HCT116 (cell line): Measurements from ENCODE around the gene CTNNA1. TPM values are rescaled to one million over a fixed set of nuclear protein-coding genes. Genes with fewer than 3 reads are reported as not detected.

Source experiments
- ATAC-seq: fragments of 200-7000 bp; cut with Tn5 transposase; 2 replicates; pipeline ENCODE4 v1.9.1; 2020; ENCODE audit warnings: mild to moderate bottlenecking, moderate library complexity
- BruUV-seq: library from RNA; stranded (reverse); fragments of 400-500 nt; replicated peaks from 2 replicates; lab custom pipeline; 2021; lab: Mats Ljungman, UMichigan
- CTCF ChIA-PET: fragments of 300-600 bp; sonication (Branson Sonifier 250); formaldehyde crosslinking; loops from one replicate; lab custom pipeline; 2021; ENCODE audit warnings: antibody characterized with exemption; lab: Charles Lee
- POLR2A ChIA-PET: fragments of 300-600, 350-600 bp; sonication (Branson Sonifier 250); formaldehyde crosslinking; loops from one replicate; lab custom pipeline; 2021; ENCODE audit warnings: antibody characterized with exemption; lab: Charles Lee
- RAD21 ChIA-PET, 2 experiments: fragments of 300-600 bp; sonication (Branson Sonifier 250); formaldehyde crosslinking; loops; one replicate each; lab custom pipeline; 2023; ENCODE audit warnings: low total read pairs in 2 of 2; ENCODE audit not compliant: uncharacterized antibody in 2 of 2, unreplicated experiment in 2 of 2, low non-redundant PET in 1 of 2; lab: Charles Lee
- DNase-seq: peaks from one replicate; pipeline ENCODE4 v3.0.0-alpha.2; 2010; ENCODE audit warnings: low read depth, low spot score
- H2AFZ ChIP-seq: fragments of 200-600 bp; shearing (Covaris generic), sonication (generic); 2 replicates; pipeline ENCODE4 v1.6.1; 2017; ENCODE audit warnings: low read depth, mixed run types, mixed read lengths, antibody characterized with exemption, low read length; ENCODE audit not compliant: poor library complexity, severe bottlenecking
- H3K27ac ChIP-seq: 2 replicates; pipeline ENCODE4 v1.5.1; 2012; ENCODE audit warnings: low read depth, low read length
- H3K27me3 ChIP-seq: fragments of 200-600 bp; sonication (generic); 2 replicates; pipeline ENCODE4 v1.6.1; 2016; ENCODE audit warnings: mixed run types, low read length, mixed read lengths; ENCODE audit not compliant: insufficient read depth
- H3K36me3 ChIP-seq, 2 experiments: fragments of 200-500 bp in 1 of 2; fragments of 200-600 bp in 1 of 2; sonication (Bioruptor generic) in 1 of 2; sonication (generic) in 1 of 2; 2 replicates each; pipeline versions ENCODE4 v1.5.1 to v1.6.1; 2014 to 2016; ENCODE audit warnings: low read length in 2 of 2, inconsistent platforms in 1 of 2, mixed read lengths in 1 of 2, mixed run types in 1 of 2; ENCODE audit not compliant: insufficient read depth in 2 of 2, control insufficient read depth in 1 of 2
- H3K4me1 ChIP-seq, 2 experiments: fragments of 200-600 bp in 1 of 2; sonication (generic) in 1 of 2; 2 replicates each; pipeline versions ENCODE4 v1.5.1 to v1.6.1; 2012 to 2017; ENCODE audit warnings: low read length in 2 of 2, inconsistent platforms in 1 of 2, mild to moderate bottlenecking in 1 of 2, mixed read lengths in 1 of 2, mixed run types in 1 of 2, moderate library complexity in 1 of 2; ENCODE audit not compliant: insufficient read depth in 2 of 2, control insufficient read depth in 1 of 2
- H3K4me2 ChIP-seq: fragments of 200-600 bp; sonication (generic); 2 replicates; pipeline ENCODE4 v1.6.1; 2017; ENCODE audit warnings: mixed run types, low read length, mixed read lengths
- H3K4me3 ChIP-seq, 2 experiments: fragments of 200-600 bp in 1 of 2; sonication (generic) in 1 of 2; replicated peaks in 1 of 2; 2 replicates each; pipeline ENCODE4 v1.5.1; 2011 to 2016; ENCODE audit warnings: low read length in 2 of 2, control low read depth in 1 of 2, low read depth in 1 of 2, mild to moderate bottlenecking in 1 of 2, mixed read lengths in 1 of 2, mixed run types in 1 of 2
- H3K79me2 ChIP-seq: fragments of 200-600 bp; sonication (generic); 2 replicates; pipeline ENCODE4 v1.6.1; 2017; ENCODE audit warnings: mild to moderate bottlenecking, mixed run types, low read length, moderate library complexity, mixed read lengths; ENCODE audit not compliant: insufficient read depth
- H3K9ac ChIP-seq: fragments of 200-600 bp; sonication (generic); 2 replicates; pipeline ENCODE4 v1.6.1; 2016; ENCODE audit warnings: low read length, mixed read lengths
- H3K9me2 ChIP-seq: fragments of 200-600 bp; sonication (generic), shearing (Covaris generic); 2 replicates; pipeline ENCODE4 v1.6.1; 2017; ENCODE audit warnings: mixed run types, mild to moderate bottlenecking, moderate library complexity; ENCODE audit not compliant: insufficient read depth
- H3K9me3 ChIP-seq, 2 experiments: fragments of 200-500 bp in 1 of 2; fragments of 200-600 bp in 1 of 2; sonication (Bioruptor generic) in 1 of 2; sonication (generic) in 1 of 2; 2 replicates each; pipeline ENCODE4 v1.6.1; 2014 to 2017; ENCODE audit warnings: low read length in 2 of 2, mixed read lengths in 2 of 2, inconsistent platforms in 1 of 2, low read depth in 1 of 2, mild to moderate bottlenecking in 1 of 2, mixed run types in 1 of 2, moderate library complexity in 1 of 2; ENCODE audit not compliant: control insufficient read depth in 1 of 2, insufficient read depth in 1 of 2
- H4K20me1 ChIP-seq: fragments of 200-600 bp; sonication (generic), shearing (Covaris generic); 2 replicates; pipeline ENCODE4 v1.6.1; 2017; ENCODE audit warnings: mixed run types, mild to moderate bottlenecking, moderate library complexity; ENCODE audit not compliant: insufficient read depth
- CBX3 ChIP-seq: IDR thresholded peaks from 2 replicates; pipeline ENCODE4 v1.6.1; 2012; ENCODE audit warnings: low read depth
- CTCF ChIP-seq, 3 experiments: fragments of 200-600 bp in 1 of 3; sonication (generic) in 1 of 3; IDR thresholded peaks in 2 of 3; conservative IDR thresholded peaks in 1 of 3; 2 replicates each; pipeline ENCODE4 v1.5.1; 2012 to 2017; ENCODE audit warnings: low read depth in 2 of 3, low read length in 2 of 3, antibody characterized with exemption in 1 of 3, borderline replicate concordance in 1 of 3, control low read depth in 1 of 3, mild to moderate bottlenecking in 1 of 3, mixed read lengths in 1 of 3, mixed run types in 1 of 3, moderate library complexity in 1 of 3; ENCODE audit not compliant: insufficient read depth in 1 of 3
- EZH2 ChIP-seq: fragments of 200-600 bp; sonication (generic); IDR thresholded peaks from 2 replicates; pipeline ENCODE4 v1.6.1; 2017; ENCODE audit warnings: antibody characterized with exemption, mixed run types
- MAX ChIP-seq: IDR thresholded peaks from 2 replicates; pipeline ENCODE4 v1.6.1; 2012
- SIN3A ChIP-seq: IDR thresholded peaks from 2 replicates; pipeline ENCODE4 v1.6.1; 2012; ENCODE audit warnings: low read depth
- SRF ChIP-seq: IDR thresholded peaks from 2 replicates; pipeline ENCODE4 v1.6.1; 2012; ENCODE audit warnings: low read depth
- ZBTB33 ChIP-seq: IDR thresholded peaks from 2 replicates; pipeline ENCODE4 v1.6.1; 2011; ENCODE audit warnings: mild to moderate bottlenecking, low read length, moderate library complexity; ENCODE audit not compliant: insufficient replicate concordance; ENCODE audit errors: extremely low read depth
- intact Hi-C: fragments of 100-400 bp; cut with micrococcal nuclease; formaldehyde crosslinking; loops from 2 replicates; pipeline ENCODE4 v1.10.0; 2022
- total RNA-seq: library from RNA; stranded (reverse); gene quantifications from one replicate; pipeline ENCODE4 v1.2.1, GENCODE V29; 2021; ENCODE audit not compliant: unreplicated experiment

The CTNNA1 gene
- total RNA-seq, 1 experiment from 2014 or later, result 313 TPM

GRCh38 chr5:138926257-138926656, 173.0 kb downstream of the CTNNA1 start:
- Histone ChIP-seq H3K27ac (no peak overlapping the region), H3K79me2 (no peaks in the 10 kb centered on the region), H3K36me3 (peaks cover 23 to 34% of the 10 kb centered on the region in 2 experiments), H3K9ac (no peak overlapping the region), H3K4me3 (no peak overlapping the region), H3K4me1 (peaks cover 0 to 2% of the 10 kb centered on the region in 2 experiments; a peak in 1 of 4 replicates), H4K20me1 (no peaks in the 10 kb centered on the region; the same call in 1 of the 2 replicates), H3K9me2 (no peaks in the 10 kb centered on the region), H3K4me2 (no peak overlapping the region), H3K9me3 (no peaks in the 10 kb centered on the region), H3K27me3 (no peaks in the 10 kb centered on the region), H2AFZ (no peak overlapping the region)
- ChIA-PET RAD21 (no interaction called here), POLR2A (no interaction called here), CTCF (no interaction called here)
- TF ChIP-seq MAX (no peak), CTCF (IDR thresholded peaks at IDR 0.05 in 2 of 3, conservative IDR thresholded peaks at IDR 0.05 in 1 of 3; ENCODE audit: borderline replicate concordance in 1 of 3, insufficient read depth in 1 of 3, low read depth in 2 of 3, low read length in 2 of 3) (no peak), EZH2 (no peak), SRF (no peak), ZBTB33 (no peak), CBX3 (no peak), SIN3A (no peak)
- intact Hi-C loops, result no loop called here
- BruUV-seq, result no TSS peak
- no peak for DNase-seq
- no peak for ATAC-seq
